ENCODE measurements around the gene HAUS8. TPM values are rescaled to one million over a fixed set of nuclear protein-coding genes. Genes with fewer than 3 reads are reported as not detected.
A peak's percentile ranks its signal among the peaks of the same experiment; 100 is the strongest.

HAUS8 gene
- total and polyA plus RNA-seq, 2 of the 8 experiments (the other 6 are each of a cell fraction or from before 2014, with no cell fraction given), result 18.4 to 23.2 TPM

DNA sequence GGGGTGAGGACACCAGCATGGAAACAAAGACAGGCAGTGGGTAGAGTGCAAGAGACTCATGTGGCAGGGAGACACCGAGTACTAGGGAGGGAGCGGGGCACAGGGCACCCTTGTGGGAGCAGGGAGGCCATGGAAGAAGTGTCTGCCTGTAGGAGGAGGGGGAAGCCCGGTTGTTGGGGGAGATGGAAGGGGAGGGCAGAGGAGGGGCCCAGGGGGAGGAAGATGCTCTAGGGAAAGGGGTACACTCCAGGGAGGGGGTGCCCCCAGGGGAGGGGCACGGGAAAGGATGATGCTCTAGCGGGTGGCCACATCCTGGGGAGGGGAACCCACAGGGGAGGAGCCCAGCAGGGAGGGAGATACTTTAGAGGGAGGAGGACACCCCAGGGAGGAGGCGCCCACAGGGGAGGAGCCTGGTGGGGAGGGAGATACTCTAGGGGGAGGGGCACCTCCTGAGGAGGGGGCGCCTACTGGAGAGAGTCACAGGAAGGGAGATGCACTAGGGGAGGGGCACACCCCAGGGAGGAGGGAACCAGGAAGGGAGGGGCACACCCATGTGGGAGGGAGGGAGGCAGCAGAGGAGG, 73.6 kb downstream of the HAUS8 start:
- peak overlapping the region; percentile 24; the same call in 1 of the 2 replicates for H2BK5ac ChIP-seq (ENCODE audit: low read depth, low read length)
- no peak overlapping the region for H2AFZ ChIP-seq (ENCODE audit: low read length)
- H3K9ac ChIP-seq (replicated peaks in 1 of 4; ENCODE audit: extremely low read depth in 1 of 4, low read depth in 3 of 4, low read length in 3 of 4), result no peak overlapping the region
- no peak for FAIRE-seq
- no peaks in the 10 kb centered on the region for H3K79me1 ChIP-seq (ENCODE audit: low read depth, low read length)
- DNase-seq (ENCODE audit: low read depth in 1 of 2, low spot score in 2 of 2), result peak in 1 of 2 experiments; percentile 50
- H3K27me3 ChIP-seq (replicated peaks in 1 of 4; ENCODE audit: control insufficient read depth in 3 of 4, extremely low read depth in 1 of 4, insufficient read depth in 3 of 4, low read length in 3 of 4), result no peaks in the 10 kb centered on the region
- no peak overlapping the region for H2BK120ac ChIP-seq (replicated peaks; ENCODE audit: low read depth, low read length)
- peak overlapping the region; percentile 75; the same call in 1 of the 2 replicates for H2BK12ac ChIP-seq (ENCODE audit: low read depth, low read length)
- peaks cover 0 to 10% (median 0%) of the 10 kb centered on the region in 4 experiments; a peak in 2 of 7 replicates for H3K4me1 ChIP-seq (replicated peaks in 1 of 4; ENCODE audit: control insufficient read depth in 3 of 4, insufficient read depth in 4 of 4, low read length in 3 of 4)
- CTCF ChIA-PET (ENCODE audit: partially characterized antibody), result no interaction called here
- H2AK5ac ChIP-seq (ENCODE audit: low read depth, low read length), result no peak overlapping the region
- no peak overlapping the region for H3K27ac ChIP-seq (ENCODE audit: low read depth, low read length)
- H3K4me3 ChIP-seq (ENCODE audit: extremely low read depth in 1 of 4, insufficient read depth in 2 of 4, low read depth in 3 of 4, low read length in 4 of 4), result no peak overlapping the region; a peak in 2 of 8 replicates
- H3K4me2 ChIP-seq (ENCODE audit: insufficient read depth in 1 of 2, low read depth in 2 of 2, low read length in 2 of 2), result peak overlapping the region in 1 of 2 experiments; percentile 54; a peak in 2 of 4 replicates
- H3K79me2 ChIP-seq (ENCODE audit: control insufficient read depth in 1 of 2, insufficient read depth in 2 of 2, low read length in 2 of 2), result no peaks in the 10 kb centered on the region
- peaks cover 0 to 2% of the 10 kb centered on the region in 2 experiments for H4K20me1 ChIP-seq (replicated peaks in 1 of 2; ENCODE audit: control insufficient read depth in 1 of 2, insufficient read depth in 2 of 2, low read length in 2 of 2)
- no peaks in the 10 kb centered on the region; the same call in 1 of the 2 replicates for H3K23me2 ChIP-seq (ENCODE audit: low read depth, low read length)
- H3K4ac ChIP-seq (replicated peaks; ENCODE audit: insufficient read length, low read depth, low read length), result no peak overlapping the region
- 0 out of 4 replicates have a peak, but pooled peaks cover 0 to 5% of the 10 kb centered on the region in 2 experiments for H3K9me3 ChIP-seq (ENCODE audit: insufficient read depth in 2 of 2, low read depth in 1 of 2, low read length in 1 of 2)
- H4K8ac ChIP-seq (ENCODE audit: extremely low read depth, insufficient read depth, low read length), result peak overlapping the region; percentile 53
- 0 out of 2 replicates have a peak overlapping the region, but pooled peaks have one; percentile 86 for H2BK20ac ChIP-seq (ENCODE audit: low read length)
- no peak overlapping the region for H3K23ac ChIP-seq (ENCODE audit: insufficient read length)
- TF ChIP-seq MAX (IDR thresholded peaks at IDR 0.05) (0 out of 2 replicates have a peak, but pooled peaks have one; percentile 26), EGR1 (IDR thresholded peaks at IDR 0.05; ENCODE audit: borderline replicate concordance, low read depth, low read length) (peak; percentile 47; the same call in 1 of the 2 replicates), NANOG (IDR thresholded peaks at IDR 0.05; ENCODE audit: insufficient read depth, low read depth, low read length, poor library complexity, severe bottlenecking) (no peak)
- POLR2A ChIA-PET (ENCODE audit: partially characterized antibody), result no interaction called here
- H3K18ac ChIP-seq (ENCODE audit: extremely low read depth, low read length), result peak overlapping the region; percentile 38
- H3K14ac ChIP-seq (ENCODE audit: insufficient read length), result no peak overlapping the region
- WGBS, 2 experiments (ENCODE audit: extremely low coverage in 1 of 2, insufficient coverage in 1 of 2, insufficient read length in 1 of 2, insufficient replicate concordance in 2 of 2, low coverage in 1 of 2, low lambda C conversion rate in 2 of 2, missing lambda C conversion rate in 1 of 2), result no CpG with 5 or more reads among the region's 7 CpGs
- no peaks in the 10 kb centered on the region; a peak in 1 of 8 replicates for H3K36me3 ChIP-seq (ENCODE audit: control insufficient read depth in 2 of 4, insufficient read depth in 4 of 4, low read length in 3 of 4)
- H3K56ac ChIP-seq (replicated peaks; ENCODE audit: insufficient read length, low read depth, low read length), result no peak overlapping the region
- H2BK15ac ChIP-seq (ENCODE audit: low read length), result 0 out of 2 replicates have a peak overlapping the region, but pooled peaks have one; percentile 88
- no peak overlapping the region for H4K5ac ChIP-seq (ENCODE audit: insufficient read length, low read depth, low read length)
- no peak overlapping the region for H4K91ac ChIP-seq (replicated peaks; ENCODE audit: insufficient read length, low read length)

All from H1 (cell line).